H1 (cell line): ENCODE results near the gene AGAP1. TPM values are rescaled to one million over a fixed set of nuclear protein-coding genes. Genes with fewer than 3 reads are reported as not detected.

Source experiments
- CTCF ChIA-PET: fragments of 300-600 bp; sonication (Branson Sonifier 250); formaldehyde crosslinking; loops from one replicate; lab custom pipeline; 2021; ENCODE audit not compliant: partially characterized antibody; lab: Charles Lee
- POLR2A ChIA-PET: fragments of 300-600 bp; sonication (Branson Sonifier 250); formaldehyde crosslinking; loops from one replicate; lab custom pipeline; 2021; ENCODE audit warnings: inconsistent platforms; ENCODE audit not compliant: partially characterized antibody; lab: Charles Lee
- DNase-seq, 2 experiments: peaks; one replicate each; pipeline versions ENCODE4 v3.0.0 to v3.0.0-alpha.2; 2010 to 2022; ENCODE audit warnings: low spot score in 2 of 2, low read depth in 1 of 2, mixed read lengths in 1 of 2
- FAIRE-seq: peaks from 2 replicates; lab custom pipeline; 2011; peaks lifted over from hg19 to GRCh38; lab: Jason Lieb, UNC
- H2AFZ ChIP-seq: 2 replicates; pipeline ENCODE4 v1.8.1; 2012; ENCODE audit warnings: low read length, inconsistent platforms
- H2AK5ac ChIP-seq: 2 replicates; pipeline ENCODE4 v1.6.1; 2013; ENCODE audit warnings: low read depth, low read length
- H2BK120ac ChIP-seq: replicated peaks from 2 replicates; pipeline ENCODE3; 2013; ENCODE audit warnings: low read depth, low read length, inconsistent platforms
- H2BK12ac ChIP-seq: 2 replicates; pipeline ENCODE4 v1.6.1; 2013; ENCODE audit warnings: low read depth, low read length
- H2BK15ac ChIP-seq: 2 replicates; pipeline ENCODE4 v1.6.1; 2013; ENCODE audit warnings: low read length
- H2BK20ac ChIP-seq: 2 replicates; pipeline ENCODE4 v1.6.1; 2013; ENCODE audit warnings: low read length
- H2BK5ac ChIP-seq: 2 replicates; pipeline ENCODE4 v1.6.1; 2013; ENCODE audit warnings: low read depth, low read length
- H3K14ac ChIP-seq: 2 replicates; pipeline ENCODE4 v1.6.1; 2013; ENCODE audit warnings: inconsistent platforms; ENCODE audit not compliant: insufficient read length
- H3K18ac ChIP-seq: 2 replicates; pipeline ENCODE4 v1.6.1; 2013; ENCODE audit warnings: low read length; ENCODE audit errors: extremely low read depth
- H3K23ac ChIP-seq: 2 replicates; pipeline ENCODE4 v1.6.1; 2013; ENCODE audit warnings: inconsistent platforms; ENCODE audit not compliant: insufficient read length
- H3K23me2 ChIP-seq: 2 replicates; pipeline ENCODE4 v1.6.1; 2013; ENCODE audit warnings: low read depth, low read length
- H3K27ac ChIP-seq: 2 replicates; pipeline ENCODE4 v1.6.1; 2011; ENCODE audit warnings: low read depth, low read length, inconsistent platforms
- H3K27me3 ChIP-seq, 4 experiments: replicated peaks in 1 of 4; 1 replicate in 1 of 4; 2 replicates in 3 of 4; pipeline versions ENCODE4 v1.6.1 to v1.8.1; 2011 to 2013; ENCODE audit warnings: low read length in 3 of 4, mild to moderate bottlenecking in 3 of 4, inconsistent platforms in 2 of 4, mixed read lengths in 2 of 4, moderate library complexity in 1 of 4; ENCODE audit not compliant: control insufficient read depth in 3 of 4, insufficient read depth in 3 of 4; ENCODE audit errors: extremely low read depth in 1 of 4
- H3K36me3 ChIP-seq, 4 experiments: 2 replicates each; pipeline versions ENCODE4 v1.6.1 to v1.8.1; 2011 to 2013; ENCODE audit warnings: mild to moderate bottlenecking in 4 of 4, low read length in 3 of 4, moderate library complexity in 2 of 4, control low read depth in 1 of 4, inconsistent platforms in 1 of 4; ENCODE audit not compliant: insufficient read depth in 4 of 4, control insufficient read depth in 2 of 4
- H3K4ac ChIP-seq: replicated peaks from 2 replicates; pipeline ENCODE3; 2013; ENCODE audit warnings: low read length, low read depth, mixed read lengths, inconsistent platforms; ENCODE audit not compliant: insufficient read length
- H3K4me1 ChIP-seq, 4 experiments: replicated peaks in 1 of 4; 1 replicate in 1 of 4; 2 replicates in 3 of 4; pipeline versions ENCODE4 v1.6.1 to v1.8.1; 2011 to 2013; ENCODE audit warnings: low read length in 3 of 4, inconsistent platforms in 2 of 4, mixed read lengths in 1 of 4; ENCODE audit not compliant: insufficient read depth in 4 of 4, control insufficient read depth in 3 of 4
- H3K4me2 ChIP-seq, 2 experiments: 2 replicates each; pipeline versions ENCODE4 v1.6.1 to v1.8.1; 2011 to 2013; ENCODE audit warnings: low read depth in 2 of 2, low read length in 2 of 2, control low read depth in 1 of 2, inconsistent platforms in 1 of 2, mild to moderate bottlenecking in 1 of 2; ENCODE audit not compliant: insufficient read depth in 1 of 2
- H3K4me3 ChIP-seq, 4 experiments: fragments of 200-600, 300-600 bp in 1 of 4; sonication (generic), shearing (Covaris generic), sonication (Bioruptor Twin) in 1 of 4; 2 replicates each; pipeline versions ENCODE4 v1.5.1 to v1.8.1; 2011 to 2016; ENCODE audit warnings: low read length in 4 of 4, low read depth in 3 of 4, control low read depth in 2 of 4, inconsistent platforms in 2 of 4, mild to moderate bottlenecking in 2 of 4, mixed read lengths in 1 of 4, moderate library complexity in 1 of 4; ENCODE audit not compliant: insufficient read depth in 2 of 4; ENCODE audit errors: extremely low read depth in 1 of 4
- H3K56ac ChIP-seq: replicated peaks from 2 replicates; pipeline ENCODE3; 2013; ENCODE audit warnings: low read depth, mild to moderate bottlenecking, mixed read lengths, low read length, inconsistent platforms; ENCODE audit not compliant: insufficient read length
- H3K79me1 ChIP-seq: 2 replicates; pipeline ENCODE4 v1.6.1; 2013; ENCODE audit warnings: low read depth, low read length, control low read depth
- H3K79me2 ChIP-seq, 2 experiments: 2 replicates each; pipeline versions ENCODE4 v1.6.1 to v1.8.1; 2012 to 2013; ENCODE audit warnings: low read length in 2 of 2, mild to moderate bottlenecking in 2 of 2, inconsistent platforms in 1 of 2; ENCODE audit not compliant: insufficient read depth in 2 of 2, control insufficient read depth in 1 of 2
- H3K9ac ChIP-seq, 4 experiments: replicated peaks in 1 of 4; 1 replicate in 1 of 4; 2 replicates in 3 of 4; pipeline versions ENCODE4 v1.6.1 to v1.8.1; 2011 to 2013; ENCODE audit warnings: low read depth in 3 of 4, low read length in 3 of 4, control low read depth in 2 of 4, mild to moderate bottlenecking in 2 of 4, moderate library complexity in 2 of 4, inconsistent platforms in 1 of 4; ENCODE audit errors: extremely low read depth in 1 of 4
- H3K9me3 ChIP-seq, 2 experiments: 2 replicates each; pipeline versions ENCODE4 v1.6.1 to v1.8.1; 2012 to 2013; ENCODE audit warnings: mild to moderate bottlenecking in 2 of 2, moderate library complexity in 2 of 2, control low read depth in 1 of 2, inconsistent platforms in 1 of 2, low read depth in 1 of 2, low read length in 1 of 2, mixed read lengths in 1 of 2; ENCODE audit not compliant: insufficient read depth in 2 of 2
- H4K20me1 ChIP-seq, 2 experiments: replicated peaks in 1 of 2; 2 replicates each; pipeline versions ENCODE3 to v1.8.1; 2011 to 2013; ENCODE audit warnings: inconsistent platforms in 2 of 2, low read length in 2 of 2, mild to moderate bottlenecking in 1 of 2; ENCODE audit not compliant: insufficient read depth in 2 of 2, control insufficient read depth in 1 of 2
- H4K5ac ChIP-seq: 2 replicates; pipeline ENCODE4 v1.6.1; 2013; ENCODE audit warnings: low read length, low read depth, mixed read lengths, inconsistent platforms; ENCODE audit not compliant: insufficient read length
- H4K8ac ChIP-seq: 2 replicates; pipeline ENCODE4 v1.8.0; 2013; ENCODE audit warnings: mild to moderate bottlenecking, moderate library complexity, low read length, inconsistent platforms; ENCODE audit not compliant: insufficient read depth; ENCODE audit errors: extremely low read depth
- H4K91ac ChIP-seq: replicated peaks from 2 replicates; pipeline ENCODE3; 2013; ENCODE audit warnings: low read length, mixed read lengths, inconsistent platforms; ENCODE audit not compliant: insufficient read length
- CHD1 ChIP-seq: IDR thresholded peaks from 2 replicates; pipeline ENCODE4 v1.6.1; 2012; ENCODE audit warnings: low read depth, low read length, improper control_type of control experiment
- RAD21 ChIP-seq, 2 experiments: IDR thresholded peaks in 1 of 2; conservative IDR thresholded peaks in 1 of 2; 2 replicates each; pipeline ENCODE4 v1.6.1; 2011; ENCODE audit warnings: low read depth in 2 of 2, low read length in 2 of 2, improper control_type of control experiment in 1 of 2, inconsistent platforms in 1 of 2, mild to moderate bottlenecking in 1 of 2, moderate library complexity in 1 of 2
- TBP ChIP-seq: IDR thresholded peaks from 2 replicates; pipeline ENCODE4 v1.6.1; 2011; ENCODE audit warnings: low read depth, low read length, improper control_type of control experiment
- WGBS, 2 experiments: shearing (Covaris generic) in 1 of 2; methylation state at CpG; one replicate each; pipeline versions ENCODE4 v1.1.6 to v1.1.7; 2013 to 2015; ENCODE audit warnings: low lambda C conversion rate in 2 of 2, mixed read lengths in 2 of 2, inconsistent platforms in 1 of 2, low coverage in 1 of 2, missing lambda C conversion rate in 1 of 2; ENCODE audit not compliant: insufficient replicate concordance in 2 of 2, insufficient coverage in 1 of 2, insufficient read length in 1 of 2; ENCODE audit errors: extremely low coverage in 1 of 2, missing lambda C conversion rate in 1 of 2; 5-methylcytosine and 5-hydroxymethylcytosine counted together
- polyA plus RNA-seq, 7 experiments: library from polyadenylated mRNA; depleted of rRNA in 3 of 7; stranded (reverse) in 5 of 7; unstranded in 2 of 7; fragments of >200 nt in 5 of 7; fragments of 200-250 nt in 2 of 7; gene quantifications; 1 replicate in 5 of 7; 2 replicates in 1 of 7; 4 replicates in 1 of 7; pipeline versions ENCODE4 v1.2.1 to v1.2.3, GENCODE V29; 2011 to 2013; ENCODE audit warnings: missing spikeins in 2 of 7, mixed read lengths in 2 of 7
- total RNA-seq: library from RNA; stranded (reverse); fragmentation: NEBNext Ultra II Directional; extraction: Animal tissue kit (Norgen Biotek cat#: 25700); gene quantifications from 2 replicates; pipeline ENCODE4 v1.2.1, GENCODE V29; 2021
- TF ChIP-seq, protein P1 (sequence below), 3 experiments: IDR thresholded peaks; 1 replicate in 2 of 3; 2 replicates in 1 of 3; pipeline versions ENCODE4 v1.5.1 to v1.6.1; 2011; ENCODE audit warnings: low read length in 3 of 3, mild to moderate bottlenecking in 3 of 3, inconsistent platforms in 2 of 3, low read depth in 1 of 3, moderate library complexity in 1 of 3; ENCODE audit not compliant: insufficient read depth in 1 of 3; ENCODE audit errors: control extremely low read depth in 1 of 3

Gene AGAP1
- total and polyA plus RNA-seq, 2 of the 8 experiments (the other 6 are each of a cell fraction or from before 2014, with no cell fraction given), result 18.1 to 39.4 TPM

DNA sequence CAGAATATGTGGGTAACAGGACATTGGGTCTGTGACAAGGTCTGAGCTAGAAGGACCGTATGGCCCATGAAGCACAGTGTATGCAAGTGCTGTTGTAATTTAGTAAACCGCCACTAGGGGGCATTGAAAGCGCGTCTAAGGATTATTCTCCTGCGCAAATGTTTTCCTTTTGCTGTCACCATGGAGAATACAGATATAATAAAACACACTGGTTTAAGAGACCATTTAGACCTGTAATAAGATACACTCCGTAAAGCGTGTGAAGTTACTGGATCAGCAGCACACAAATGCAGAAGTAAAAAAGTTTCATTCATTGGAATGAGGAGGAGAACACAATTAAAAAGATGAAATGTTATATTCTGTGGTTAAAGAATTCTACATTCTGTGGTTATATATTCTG is 272.4 kb downstream of the AGAP1 start:
- H2AK5ac ChIP-seq, result no peak overlapping the region
- no peak overlapping the region for H4K5ac ChIP-seq
- no peak overlapping the region for H3K18ac ChIP-seq
- H2BK5ac ChIP-seq, result no peak overlapping the region
- no peak overlapping the region for H3K4me3 ChIP-seq
- H2BK12ac ChIP-seq, result no peak overlapping the region
- H3K9ac ChIP-seq, result no peak overlapping the region
- no peak overlapping the region for H3K56ac ChIP-seq
- 22% methylated on average over 7 of the region's 7 CpGs; no CpG with 5 or more reads in 1 of the 2 experiments for WGBS, 2 experiments
- CTCF ChIA-PET, result interaction anchor here (0.5 to 4.4 kb wide), 30 partner anchors 10 to 635 kb away, joined by 3 to 44 read pairs (median 3); no protein-coding TSS in a partner anchor
- H3K79me2 ChIP-seq, result no peaks in the 10 kb centered on the region
- POLR2A ChIA-PET, result no interaction called here
- no peaks in the 10 kb centered on the region for H3K23me2 ChIP-seq
- TF ChIP-seq, protein P1, sequence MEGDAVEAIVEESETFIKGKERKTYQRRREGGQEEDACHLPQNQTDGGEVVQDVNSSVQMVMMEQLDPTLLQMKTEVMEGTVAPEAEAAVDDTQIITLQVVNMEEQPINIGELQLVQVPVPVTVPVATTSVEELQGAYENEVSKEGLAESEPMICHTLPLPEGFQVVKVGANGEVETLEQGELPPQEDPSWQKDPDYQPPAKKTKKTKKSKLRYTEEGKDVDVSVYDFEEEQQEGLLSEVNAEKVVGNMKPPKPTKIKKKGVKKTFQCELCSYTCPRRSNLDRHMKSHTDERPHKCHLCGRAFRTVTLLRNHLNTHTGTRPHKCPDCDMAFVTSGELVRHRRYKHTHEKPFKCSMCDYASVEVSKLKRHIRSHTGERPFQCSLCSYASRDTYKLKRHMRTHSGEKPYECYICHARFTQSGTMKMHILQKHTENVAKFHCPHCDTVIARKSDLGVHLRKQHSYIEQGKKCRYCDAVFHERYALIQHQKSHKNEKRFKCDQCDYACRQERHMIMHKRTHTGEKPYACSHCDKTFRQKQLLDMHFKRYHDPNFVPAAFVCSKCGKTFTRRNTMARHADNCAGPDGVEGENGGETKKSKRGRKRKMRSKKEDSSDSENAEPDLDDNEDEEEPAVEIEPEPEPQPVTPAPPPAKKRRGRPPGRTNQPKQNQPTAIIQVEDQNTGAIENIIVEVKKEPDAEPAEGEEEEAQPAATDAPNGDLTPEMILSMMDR (IDR thresholded peaks at IDR 0.05; ENCODE audit: control extremely low read depth in 1 of 3, insufficient read depth in 1 of 3, low read depth in 1 of 3, low read length in 3 of 3), result peak; percentile 14 to 88 (median 69)
- TF ChIP-seq TBP (no peak), CHD1 (no peak), RAD21 (IDR thresholded peaks at IDR 0.05 in 1 of 2, conservative IDR thresholded peaks at IDR 0.05 in 1 of 2; ENCODE audit: low read depth in 2 of 2, low read length in 2 of 2) (peak; percentile 79 to 84)
- TF ChIP-seq, all 59 proteins: peak for 2
- Histone ChIP-seq H3K9me3 (no peaks in the 10 kb centered on the region), H3K36me3 (no peaks in the 10 kb centered on the region; a peak in 1 of 8 replicates), H2BK120ac (no peak overlapping the region), H3K27me3 (no peaks in the 10 kb centered on the region), H3K23ac (no peak overlapping the region), H3K4me2 (no peak overlapping the region), H2AFZ (no peak overlapping the region), H3K79me1 (no peaks in the 10 kb centered on the region), H4K20me1 (peaks cover 0 to 5% of the 10 kb centered on the region in 2 experiments), H2BK15ac (no peak overlapping the region), H4K8ac (no peak overlapping the region), H3K4ac (no peak overlapping the region), H3K27ac (no peak overlapping the region), H3K4me1 (no peaks in the 10 kb centered on the region), H4K91ac (no peak overlapping the region), H3K14ac (no peak overlapping the region), H2BK20ac (no peak overlapping the region)
- DNase-seq (peak in 1 of 2 experiments; percentile 73), FAIRE-seq (peak; percentile 98)
